Pancreas (tissue), 10 donors: Measurements from ENCODE around the gene DLG2. TPM values are rescaled to one million over a fixed set of nuclear protein-coding genes. Genes with fewer than 3 reads are reported as not detected.

Source experiments
- ATAC-seq, 4 donors: fragments of 200-7000 bp; cut with Tn5 transposase; one replicate each; pipeline versions ENCODE4 v1.8.0 to v1.9.1; 2020; ENCODE audit warnings: mild to moderate bottlenecking in 4 of 4, moderate library complexity in 4 of 4
- DNase-seq, 6 donors: peaks; one replicate each; pipeline ENCODE4 v3.0.0-alpha.2; 2020
- FAIRE-seq: peaks from 2 replicates; lab custom pipeline; 2012; peaks lifted over from hg19 to GRCh38; lab: Jason Lieb, UNC
- H3K27ac ChIP-seq, 4 donors: fragments of 200-600 bp; sonication (generic); 1 replicate in 3 of 4; 2 replicates in 1 of 4; pipeline versions ENCODE4 v1.5.0 to v1.8.0; 2020
- H3K27me3 ChIP-seq, 4 donors: fragments of 200-600 bp; one replicate each; pipeline ENCODE4 v1.8.0; 2021
- H3K36me3 ChIP-seq, 3 donors: fragments of 200-600 bp; sonication (generic) in 1 of 3; one replicate each; pipeline versions ENCODE4 v1.5.0 to v1.8.0; 2020 to 2021
- H3K4me1 ChIP-seq, 3 donors: fragments of 200-600 bp; one replicate each; pipeline ENCODE4 v1.8.0; 2021
- H3K4me3 ChIP-seq, 4 donors: fragments of 200-600 bp; sonication (generic) in 2 of 4; one replicate each; pipeline versions ENCODE4 v1.5.0 to v1.8.0; 2020 to 2021
- H3K9me3 ChIP-seq, 4 donors: fragments of 200-600 bp; one replicate each; pipeline ENCODE4 v1.8.0; 2021
- CTCF ChIP-seq, 4 donors: fragments of 200-600 bp; sonication (generic) in 3 of 4; IDR thresholded peaks; one replicate each; pipeline versions ENCODE4 v1.5.0 to v1.8.0; 2021; ENCODE audit warnings: antibody characterized with exemption in 4 of 4
- WGBS, 2 donors: extraction: QIAGEN DNeasy Blood & Tissue Kit; methylation state at CpG; one replicate each; pipeline ENCODE4 v1.1.7; 2013; 5-methylcytosine and 5-hydroxymethylcytosine counted together
- intact Hi-C, 3 donors: fragments of 100-400 bp; cut with DNase I; formaldehyde crosslinking; loops; one replicate each; pipeline versions ENCODE4 v1.11.1 to v1.14.2; 2022
- polyA plus RNA-seq, 2 donors: library from polyadenylated mRNA; stranded (reverse); fragments of 200-250 nt; gene quantifications; one replicate each; pipeline ENCODE4 v1.2.3, GENCODE V29; 2013
- total RNA-seq, 6 donors: library from RNA; stranded (reverse); fragmentation: NEBNext Ultra II Directional in 4 of 6; extraction: Animal tissue kit (Norgen Biotek cat#: 25700) in 4 of 6; gene quantifications; one replicate each; pipeline versions ENCODE4 v1.2.1 to v1.2.4, GENCODE V29; 2021 to 2023
- donor health status: healthy with polysubstance abuse.
- donor health status: DM: no; HTN: no; CAD: no; lungs with moderate emphysema.
- donor health status: DM: no; HTN: no; CAD: no.
- donor health status: control.
- donor health status: control.
- donor health status: Bipolar disorder and iron deficiency.
- donor health status: DM: yes; HTN: yes; CAD: no.
- donor health status: DM: no; HTN: no; CAD: no.
- donor health status: DM: no; HTN: no; CAD: no.
- donor health status: DM: yes; HTN: yes; CAD: no.

The DLG2 gene
- total and polyA plus RNA-seq, 8 donors, result 1.2 to 5.4 (median 3.6) TPM

DNA sequence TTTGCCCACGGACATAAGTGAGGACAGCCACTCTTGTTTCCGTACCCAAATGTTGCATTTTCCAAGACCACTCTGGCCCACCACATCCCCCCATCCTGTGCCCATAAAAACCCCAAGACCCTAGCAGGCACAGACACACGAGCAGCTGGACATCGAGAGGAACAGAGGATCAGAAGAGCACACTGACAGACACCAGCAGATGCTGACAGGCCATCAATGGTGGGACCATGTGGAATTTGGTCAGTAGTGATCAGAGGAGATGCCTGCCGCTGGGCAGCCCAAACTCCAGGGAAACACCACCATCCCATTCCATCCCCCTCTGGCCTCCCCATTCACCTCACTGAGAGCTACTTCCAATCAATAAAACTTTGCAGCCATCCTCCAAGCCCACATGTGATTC is 87.0 kb downstream of the DLG2 start:
- Histone ChIP-seq H3K4me1 (no peaks in the 10 kb centered on the region), H3K9me3 (no peaks in the 10 kb centered on the region), H3K36me3 (no peaks in the 10 kb centered on the region), H3K27ac (no peak overlapping the region), H3K27me3 (no peaks in the 10 kb centered on the region), H3K4me3 (no peak overlapping the region)
- no peak for ATAC-seq
- FAIRE-seq, result no peak
- intact Hi-C loops, result no loop called here
- TF ChIP-seq CTCF (IDR thresholded peaks at IDR 0.05), result no peak
- no peak for DNase-seq
- 84 to 93% methylated on average over 5 of the region's 5 CpGs for WGBS, 2 donors

DNA sequence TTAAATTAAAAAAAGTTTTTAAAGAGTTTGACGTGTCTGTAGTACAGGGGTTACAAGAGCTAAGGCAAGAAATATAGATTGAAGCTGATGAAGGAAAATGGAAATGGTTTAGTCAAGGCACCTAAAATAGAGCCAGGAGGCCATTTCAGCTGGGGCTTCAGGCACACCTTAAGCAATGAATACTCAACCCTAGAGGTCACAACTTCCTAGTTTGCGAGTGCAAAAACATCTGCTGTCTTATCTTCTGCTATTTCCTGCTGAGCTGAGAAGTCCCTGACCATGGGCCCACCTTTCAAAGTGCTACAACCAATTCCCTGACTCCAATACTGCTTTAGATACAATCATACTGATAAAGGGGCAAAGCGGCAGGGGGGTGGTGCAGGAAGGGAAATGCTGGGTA is 87.4 kb downstream of the DLG2 start:
- H3K4me3 ChIP-seq, result no peak overlapping the region
- no peak for ATAC-seq
- no peaks in the 10 kb centered on the region for H3K4me1 ChIP-seq
- no peak overlapping the region for H3K27ac ChIP-seq
- no peak for FAIRE-seq
- DNase-seq, result no peak
- intact Hi-C loops, result no loop called here
- H3K27me3 ChIP-seq, result no peaks in the 10 kb centered on the region
- WGBS, 2 donors, result 79 to 92% methylated on average over 3 of the region's 3 CpGs
- H3K9me3 ChIP-seq, result no peaks in the 10 kb centered on the region
- TF ChIP-seq CTCF (IDR thresholded peaks at IDR 0.05), result no peak
- no peaks in the 10 kb centered on the region for H3K36me3 ChIP-seq

GRCh38 chr11:85539029-85539689 is 88.0 kb downstream of the DLG2 start:
- H3K4me1 ChIP-seq, result no peaks in the 10 kb centered on the region
- TF ChIP-seq CTCF (IDR thresholded peaks at IDR 0.05), result no peak
- H3K9me3 ChIP-seq, result no peaks in the 10 kb centered on the region
- WGBS, 2 donors, result 79 to 83% methylated on average over 1 of the region's 1 CpG
- no peaks in the 10 kb centered on the region for H3K36me3 ChIP-seq
- no peaks in the 10 kb centered on the region for H3K27me3 ChIP-seq
- no peak overlapping the region for H3K27ac ChIP-seq
- DNase-seq (no peak), ATAC-seq (no peak), FAIRE-seq (no peak)
- intact Hi-C loops, result no loop called here
- H3K4me3 ChIP-seq, result no peak overlapping the region

- no peaks in the 10 kb centered on the region for H3K36me3 ChIP-seq
- ATAC-seq (no peak), DNase-seq (peak in 1 of 6 donors; percentile 37), FAIRE-seq (no peak)
- H3K4me3 ChIP-seq, result no peak overlapping the region
- 92 to 93% methylated on average over 15 of the region's 15 CpGs for WGBS, 2 donors
- intact Hi-C loops, result no loop called here
- H3K27ac ChIP-seq, result no peak overlapping the region
- TF ChIP-seq CTCF (IDR thresholded peaks at IDR 0.05), result no peak
- H3K27me3 ChIP-seq, result no peaks in the 10 kb centered on the region
- no peaks in the 10 kb centered on the region for H3K4me1 ChIP-seq
- no peaks in the 10 kb centered on the region for H3K9me3 ChIP-seq
Measured at GRCh38 chr11:85536438-85536837, 90.7 kb downstream of the DLG2 start.

- H3K4me3 ChIP-seq, result no peak overlapping the region
- no peaks in the 10 kb centered on the region for H3K27me3 ChIP-seq
- DNase-seq, result no peak
- TF ChIP-seq CTCF (IDR thresholded peaks at IDR 0.05), result no peak
- WGBS, 2 donors, result 85 to 94% methylated on average over 3 of the region's 3 CpGs
- intact Hi-C loops, result no loop called here
- H3K27ac ChIP-seq, result no peak overlapping the region
- ATAC-seq, result no peak
- no peaks in the 10 kb centered on the region for H3K9me3 ChIP-seq
- no peak for FAIRE-seq
- no peaks in the 10 kb centered on the region for H3K4me1 ChIP-seq
- no peaks in the 10 kb centered on the region for H3K36me3 ChIP-seq
Measured at GRCh38 chr11:85534806-85535205, 92.3 kb downstream of the DLG2 start.
